Stimulated activated memory B cell treated with anti-CD40 and anti-IgM and Interleukin-4, amounts not matched to agents 10 μg/mL and 1 μg/mL and 100 μg/mL, for 72 hours (primary cell): ENCODE measurements around the gene MST1.
A peak's percentile ranks its signal among the peaks of the same experiment; 100 is the strongest.

Source experiments
- ATAC-seq: fragments of 150-1000 bp; cut with Tn5 transposase; 2 replicates; pipeline ENCODE4 v1.10.0; 2021
- H3K27ac Mint-ChIP-seq: one replicate; pipeline ENCODE4 v1.8.0; 2022; ENCODE audit warnings: mild to moderate bottlenecking, mixed read lengths
- H3K27me3 Mint-ChIP-seq: one replicate; pipeline ENCODE4 v1.8.0; 2022; ENCODE audit warnings: mixed read lengths
- H3K36me3 Mint-ChIP-seq: one replicate; pipeline ENCODE4 v1.8.0; 2022; ENCODE audit warnings: mixed read lengths
- H3K4me1 Mint-ChIP-seq: one replicate; pipeline ENCODE4 v1.8.0; 2022; ENCODE audit warnings: mixed read lengths
- H3K4me3 Mint-ChIP-seq: one replicate; pipeline ENCODE4 v1.8.0; 2022; ENCODE audit warnings: mild to moderate bottlenecking, moderate library complexity, mixed read lengths
- H3K9me3 Mint-ChIP-seq: one replicate; pipeline ENCODE4 v1.8.0; 2022; ENCODE audit warnings: mixed read lengths

MST1 gene

GRCh38 chr3:49712631-49713317 is 23.5 kb upstream of the MST1 start:
- no peaks in the 10 kb centered on the region for H3K27me3 Mint-ChIP-seq
- H3K9me3 Mint-ChIP-seq: no peaks in the 10 kb centered on the region
- no peak for ATAC-seq
- no peak overlapping the region for H3K27ac Mint-ChIP-seq
- H3K4me1 Mint-ChIP-seq: peaks cover 2% of the 10 kb centered on the region
- peaks cover 41% of the 10 kb centered on the region for H3K36me3 Mint-ChIP-seq
- H3K4me3 Mint-ChIP-seq: no peak overlapping the region

GRCh38 chr3:49712166-49712565 is 22.9 kb upstream of the MST1 start:
- Mint-ChIP-seq H3K27me3 (no peaks in the 10 kb centered on the region), H3K4me1 (peaks cover 7% of the 10 kb centered on the region), H3K9me3 (no peaks in the 10 kb centered on the region), H3K4me3 (no peak overlapping the region), H3K36me3 (peaks cover 47% of the 10 kb centered on the region), H3K27ac (no peak overlapping the region)
- no peak for ATAC-seq

- Mint-ChIP-seq H3K27ac (no peak overlapping the region), H3K4me3 (no peak overlapping the region), H3K36me3 (peaks cover 54% of the 10 kb centered on the region), H3K4me1 (peaks cover 7% of the 10 kb centered on the region), H3K9me3 (no peaks in the 10 kb centered on the region), H3K27me3 (no peaks in the 10 kb centered on the region)
- no peak for ATAC-seq
Measured at GRCh38 chr3:49711489-49711888, 22.2 kb upstream of the MST1 start.

GRCh38 chr3:49709852-49710251 is 20.6 kb upstream of the MST1 start:
- H3K9me3 Mint-ChIP-seq: no peaks in the 10 kb centered on the region
- H3K4me3 Mint-ChIP-seq: no peak overlapping the region
- no peak for ATAC-seq
- H3K27me3 Mint-ChIP-seq: no peaks in the 10 kb centered on the region
- peaks cover 7% of the 10 kb centered on the region for H3K4me1 Mint-ChIP-seq
- H3K36me3 Mint-ChIP-seq: peaks cover 42% of the 10 kb centered on the region
- no peak overlapping the region for H3K27ac Mint-ChIP-seq

- no peak for ATAC-seq
- H3K9me3 Mint-ChIP-seq: no peaks in the 10 kb centered on the region
- H3K4me1 Mint-ChIP-seq: peaks cover 14% of the 10 kb centered on the region
- peak overlapping the region; percentile 8 for H3K27ac Mint-ChIP-seq
- H3K36me3 Mint-ChIP-seq: peaks cover 44% of the 10 kb centered on the region
- H3K4me3 Mint-ChIP-seq: no peak overlapping the region
- no peaks in the 10 kb centered on the region for H3K27me3 Mint-ChIP-seq
Measured at GRCh38 chr3:49707113-49707480, 17.8 kb upstream of the MST1 start.

- H3K27me3 Mint-ChIP-seq: no peaks in the 10 kb centered on the region
- no peak for ATAC-seq
- no peak overlapping the region for H3K27ac Mint-ChIP-seq
- H3K4me3 Mint-ChIP-seq: no peak overlapping the region
- H3K4me1 Mint-ChIP-seq: peaks cover 14% of the 10 kb centered on the region
- H3K36me3 Mint-ChIP-seq: peaks cover 39% of the 10 kb centered on the region
- H3K9me3 Mint-ChIP-seq: no peaks in the 10 kb centered on the region
Measured at GRCh38 chr3:49706456-49707112, 17.3 kb upstream of the MST1 start.

- Mint-ChIP-seq H3K36me3 (peaks cover 33% of the 10 kb centered on the region), H3K4me1 (peaks cover 14% of the 10 kb centered on the region), H3K4me3 (no peak overlapping the region), H3K27ac (no peak overlapping the region), H3K27me3 (no peaks in the 10 kb centered on the region), H3K9me3 (no peaks in the 10 kb centered on the region)
- ATAC-seq: no peak
Measured at GRCh38 chr3:49705390-49705960, 16.2 kb upstream of the MST1 start.

- ATAC-seq: no peak
- Mint-ChIP-seq H3K9me3 (no peaks in the 10 kb centered on the region), H3K4me3 (no peak overlapping the region), H3K27ac (peak overlapping the region; percentile 15), H3K4me1 (peaks cover 14% of the 10 kb centered on the region), H3K27me3 (no peaks in the 10 kb centered on the region), H3K36me3 (peaks cover 37% of the 10 kb centered on the region)
Measured at GRCh38 chr3:49704629-49705028, 15.4 kb upstream of the MST1 start.

- peaks cover 37% of the 10 kb centered on the region for H3K36me3 Mint-ChIP-seq
- no peaks in the 10 kb centered on the region for H3K27me3 Mint-ChIP-seq
- H3K27ac Mint-ChIP-seq: peak overlapping the region; percentile 15
- H3K4me1 Mint-ChIP-seq: peaks cover 14% of the 10 kb centered on the region
- H3K4me3 Mint-ChIP-seq: no peak overlapping the region
- ATAC-seq: no peak
- H3K9me3 Mint-ChIP-seq: no peaks in the 10 kb centered on the region
Measured at GRCh38 chr3:49703956-49704355, 14.7 kb upstream of the MST1 start.

- Mint-ChIP-seq H3K9me3 (no peaks in the 10 kb centered on the region), H3K27me3 (no peaks in the 10 kb centered on the region), H3K27ac (peak overlapping the region; percentile 15), H3K4me1 (peaks cover 14% of the 10 kb centered on the region), H3K4me3 (no peak overlapping the region), H3K36me3 (peaks cover 35% of the 10 kb centered on the region)
- peak; percentile 86 for ATAC-seq
Measured at GRCh38 chr3:49703443-49703927, 14.2 kb upstream of the MST1 start.

GRCh38 chr3:49702672-49703071 is 13.4 kb upstream of the MST1 start:
- H3K27ac Mint-ChIP-seq: no peak overlapping the region
- ATAC-seq: no peak
- H3K4me1 Mint-ChIP-seq: peaks cover 10% of the 10 kb centered on the region
- H3K4me3 Mint-ChIP-seq: no peak overlapping the region
- H3K36me3 Mint-ChIP-seq: peaks cover 35% of the 10 kb centered on the region
- no peaks in the 10 kb centered on the region for H3K27me3 Mint-ChIP-seq
- no peaks in the 10 kb centered on the region for H3K9me3 Mint-ChIP-seq

- no peak overlapping the region for H3K27ac Mint-ChIP-seq
- peaks cover 7% of the 10 kb centered on the region for H3K4me1 Mint-ChIP-seq
- H3K4me3 Mint-ChIP-seq: no peak overlapping the region
- H3K36me3 Mint-ChIP-seq: peaks cover 26% of the 10 kb centered on the region
- no peaks in the 10 kb centered on the region for H3K9me3 Mint-ChIP-seq
- H3K27me3 Mint-ChIP-seq: no peaks in the 10 kb centered on the region
- no peak for ATAC-seq
Measured at GRCh38 chr3:49701388-49702077, 12.3 kb upstream of the MST1 start.

- H3K9me3 Mint-ChIP-seq: no peaks in the 10 kb centered on the region
- no peak for ATAC-seq
Measured at GRCh38 chr3:49700453-49701128, 11.3 kb upstream of the MST1 start.

GRCh38 chr3:49700014-49700413 is 10.7 kb upstream of the MST1 start:
- no peak overlapping the region for H3K4me3 Mint-ChIP-seq
- H3K27me3 Mint-ChIP-seq: no peaks in the 10 kb centered on the region
- no peaks in the 10 kb centered on the region for H3K9me3 Mint-ChIP-seq
- H3K27ac Mint-ChIP-seq: no peak overlapping the region
- ATAC-seq: no peak
- H3K4me1 Mint-ChIP-seq: peaks cover 7% of the 10 kb centered on the region
- peaks cover 26% of the 10 kb centered on the region for H3K36me3 Mint-ChIP-seq

More at GRCh38 chr3:49700453-49701128, 11.3 kb upstream of the MST1 start:
- H3K27me3 Mint-ChIP-seq: no peaks in the 10 kb centered on the region
- H3K4me3 Mint-ChIP-seq: no peak overlapping the region
- H3K4me1 Mint-ChIP-seq: peaks cover 7% of the 10 kb centered on the region
- H3K27ac Mint-ChIP-seq: no peak overlapping the region
- H3K36me3 Mint-ChIP-seq: peaks cover 26% of the 10 kb centered on the region
